OCI-LY7 (cell line): ENCODE results near the gene LSS. TPM values are rescaled to one million over a fixed set of nuclear protein-coding genes. Genes with fewer than 3 reads are reported as not detected.

Experiments used
- BruUV-seq: library from RNA; stranded (reverse); fragments of 400-500 nt; replicated peaks from 2 replicates; lab custom pipeline; 2021; lab: Mats Ljungman, UMichigan
- CTCF ChIA-PET: fragments of 300-600 bp; sonication (Branson Sonifier 250); formaldehyde crosslinking; loops from one replicate; lab custom pipeline; 2022; ENCODE audit warnings: antibody characterized with exemption; ENCODE audit not compliant: unreplicated experiment; lab: Charles Lee
- POLR2A ChIA-PET: fragments of 300-600 bp; sonication (Branson Sonifier 250); formaldehyde crosslinking; loops from one replicate; lab custom pipeline; 2022; ENCODE audit warnings: antibody characterized with exemption; lab: Charles Lee
- DNase-seq: peaks from one replicate; pipeline ENCODE4 v3.0.0-alpha.2; 2015; ENCODE audit warnings: low spot score
- H2AFZ ChIP-seq: fragments of 200-600 bp; sonication (generic), shearing (Covaris generic); 2 replicates; pipeline ENCODE4 v1.6.1; 2014; ENCODE audit warnings: mild to moderate bottlenecking, antibody characterized with exemption, low read length, moderate library complexity
- H3K27ac ChIP-seq: fragments of 200-600 bp; sonication (generic); 2 replicates; pipeline ENCODE4 v1.5.1; 2014; ENCODE audit warnings: mixed run types, low read depth, mild to moderate bottlenecking, moderate library complexity, low read length, inconsistent platforms; ENCODE audit not compliant: poor library complexity, severe bottlenecking
- H3K36me3 ChIP-seq: fragments of 200-600 bp; sonication (generic); 2 replicates; pipeline ENCODE4 v1.6.1; 2014; ENCODE audit warnings: mild to moderate bottlenecking, antibody characterized with exemption, low read length, moderate library complexity, mixed read lengths; ENCODE audit not compliant: insufficient read depth
- H3K4me1 ChIP-seq: fragments of 200-600 bp; sonication (generic); 2 replicates; pipeline ENCODE4 v1.5.1; 2014; ENCODE audit warnings: mild to moderate bottlenecking, low read length; ENCODE audit not compliant: insufficient read depth, poor library complexity, severe bottlenecking
- H3K4me2 ChIP-seq: fragments of 200-600 bp; sonication (generic); 2 replicates; pipeline ENCODE4 v1.6.1; 2014; ENCODE audit warnings: mild to moderate bottlenecking, low read length
- H3K4me3 ChIP-seq: fragments of 200-600 bp; sonication (generic); 2 replicates; pipeline ENCODE4 v1.5.1; 2014; ENCODE audit warnings: mild to moderate bottlenecking, low read depth, low read length; ENCODE audit not compliant: poor library complexity, severe bottlenecking
- H3K79me2 ChIP-seq: fragments of 200-600 bp; sonication (generic); 2 replicates; pipeline ENCODE4 v1.6.1; 2016; ENCODE audit warnings: low read depth, mild to moderate bottlenecking, low read length, moderate library complexity, mixed read lengths; ENCODE audit not compliant: insufficient read depth
- H3K9me2 ChIP-seq: fragments of 200-600 bp; sonication (generic); 2 replicates; pipeline ENCODE4 v1.6.1; 2016; ENCODE audit warnings: mild to moderate bottlenecking, low read length, mixed read lengths; ENCODE audit not compliant: insufficient read depth
- H3K9me3 ChIP-seq: fragments of 200-600 bp; sonication (generic); 2 replicates; pipeline ENCODE4 v1.6.1; 2014; ENCODE audit warnings: mild to moderate bottlenecking, mixed run types, low read length, mixed read lengths
- H4K20me1 ChIP-seq: fragments of 200-600 bp; sonication (generic); 2 replicates; pipeline ENCODE4 v1.6.1; 2014; ENCODE audit warnings: mild to moderate bottlenecking, antibody characterized with exemption, low read length, moderate library complexity, mixed read lengths; ENCODE audit not compliant: insufficient read depth
- CTCF ChIP-seq: fragments of 200-600 bp; sonication (generic); conservative IDR thresholded peaks from 2 replicates; pipeline ENCODE4 v1.5.1; 2014; ENCODE audit warnings: mild to moderate bottlenecking, antibody characterized with exemption, low read length, moderate library complexity, mixed read lengths
- EZH2phosphoT487 ChIP-seq: fragments of 200-600 bp; sonication (generic); IDR thresholded peaks from 2 replicates; pipeline ENCODE4 v1.6.1; 2018; ENCODE audit warnings: low read depth, borderline replicate concordance, mild to moderate bottlenecking, mixed run types, antibody characterized with exemption, low read length, moderate library complexity, mixed read lengths
- intact Hi-C: fragments of 100-400 bp; cut with micrococcal nuclease; formaldehyde crosslinking; loops from one replicate; pipeline ENCODE4 v1.10.0; 2022; ENCODE audit not compliant: unreplicated experiment
- total RNA-seq, 2 experiments: library from RNA; depleted of rRNA in 1 of 2; stranded (reverse); fragments of >200 nt in 1 of 2; shearing (Covaris generic) in 1 of 2; gene quantifications; 2 replicates each; pipeline ENCODE4 v1.2.3, GENCODE V29; 2014 to 2022

The LSS gene
- total RNA-seq, 2 experiments from 2014 or later = 45.4 to 137 TPM

DNA sequence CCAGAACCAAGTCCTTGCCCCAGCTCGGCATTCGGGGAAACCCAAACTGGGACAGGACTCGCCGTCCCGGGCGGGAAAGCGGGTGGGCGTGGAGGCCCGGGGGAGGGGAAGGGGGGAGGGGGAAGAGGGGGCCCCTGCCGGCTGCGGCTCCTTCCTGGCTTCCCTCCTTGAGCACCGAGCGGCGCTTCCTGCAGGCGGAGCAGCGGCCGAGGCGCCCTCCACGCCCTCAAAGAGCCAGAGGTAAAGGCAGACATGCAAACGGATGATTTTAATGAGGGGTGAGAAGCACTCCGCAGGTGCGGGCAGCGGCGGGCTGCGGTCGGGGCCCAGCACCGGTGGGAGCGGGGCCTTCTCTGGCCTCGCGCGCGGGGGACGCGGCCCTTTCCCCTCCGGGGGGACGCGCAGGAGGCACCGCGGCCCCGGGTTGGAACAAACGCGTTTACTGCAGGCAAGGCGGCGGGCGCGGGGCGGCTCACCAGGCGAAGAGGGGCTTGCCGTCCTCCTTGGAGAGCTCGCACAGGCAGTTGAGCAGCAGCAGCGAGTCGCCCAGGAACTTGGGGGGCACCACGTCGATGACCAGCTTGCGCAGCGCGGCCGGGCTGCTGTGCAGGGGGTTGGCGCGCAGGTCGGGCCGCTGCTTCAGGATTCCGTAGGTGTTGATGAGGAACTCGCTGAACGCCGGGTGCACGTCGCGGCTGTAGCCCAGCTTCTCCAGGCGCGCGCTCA, 67.5 kb downstream of the LSS start:
- no peak overlapping the region for H2AFZ ChIP-seq
- no peaks in the 10 kb centered on the region for H3K36me3 ChIP-seq
- H4K20me1 ChIP-seq = no peaks in the 10 kb centered on the region
- BruUV-seq = no TSS peak
- H3K79me2 ChIP-seq = no peaks in the 10 kb centered on the region
- intact Hi-C loops = no loop called here
- H3K27ac ChIP-seq = no peak overlapping the region
- no peak for DNase-seq
- no peaks in the 10 kb centered on the region for H3K9me2 ChIP-seq
- no peak overlapping the region for H3K4me3 ChIP-seq
- ChIA-PET POLR2A (no interaction called here), CTCF (no interaction called here)
- no peak overlapping the region for H3K4me2 ChIP-seq
- peaks cover 3% of the 10 kb centered on the region; the same call in 1 of the 2 replicates for H3K9me3 ChIP-seq
- TF ChIP-seq CTCF (no peak), EZH2phosphoT487 (no peak)
- no peaks in the 10 kb centered on the region for H3K4me1 ChIP-seq

GRCh38 chr21:46160657-46160906, 68.0 kb downstream of the LSS start:
- CTCF ChIA-PET = no interaction called here
- Histone ChIP-seq H3K4me2 (no peak overlapping the region), H3K4me3 (no peak overlapping the region), H3K4me1 (no peaks in the 10 kb centered on the region), H3K27ac (no peak overlapping the region), H2AFZ (no peak overlapping the region), H3K9me2 (no peaks in the 10 kb centered on the region), H3K79me2 (no peaks in the 10 kb centered on the region), H4K20me1 (no peaks in the 10 kb centered on the region), H3K36me3 (no peaks in the 10 kb centered on the region), H3K9me3 (peaks cover 3% of the 10 kb centered on the region; the same call in 1 of the 2 replicates)
- no peak for DNase-seq
- no TSS peak for BruUV-seq
- POLR2A ChIA-PET = no interaction called here
- intact Hi-C loops = no loop called here
- TF ChIP-seq EZH2phosphoT487 (no peak), CTCF (no peak)

GRCh38 chr21:46159841-46160656, 68.5 kb downstream of the LSS start:
- no peak overlapping the region for H3K4me2 ChIP-seq
- no peak overlapping the region for H2AFZ ChIP-seq
- ChIA-PET POLR2A (no interaction called here), CTCF (no interaction called here)
- DNase-seq = no peak
- TF ChIP-seq CTCF (no peak), EZH2phosphoT487 (no peak)
- no peak overlapping the region for H3K4me3 ChIP-seq
- no peaks in the 10 kb centered on the region for H3K9me2 ChIP-seq
- H3K4me1 ChIP-seq = no peaks in the 10 kb centered on the region
- H3K79me2 ChIP-seq = no peaks in the 10 kb centered on the region
- no TSS peak for BruUV-seq
- intact Hi-C loops = no loop called here
- no peaks in the 10 kb centered on the region for H4K20me1 ChIP-seq
- no peaks in the 10 kb centered on the region for H3K36me3 ChIP-seq
- H3K27ac ChIP-seq = no peak overlapping the region
- peaks cover 3% of the 10 kb centered on the region; the same call in 1 of the 2 replicates for H3K9me3 ChIP-seq
